Liver (tissue), 9 donors: Measurements from ENCODE around the gene PEX6. TPM values are rescaled to one million over a fixed set of nuclear protein-coding genes. Genes with fewer than 3 reads are reported as not detected.

Experiments used
- DNase-seq: peaks from one replicate; pipeline ENCODE4 v3.0.0-alpha.2; 2017; ENCODE audit warnings: low spot score
- H3K27ac ChIP-seq, 2 donors: one replicate each; pipeline ENCODE4 v1.7.0; 2013; ENCODE audit warnings: inconsistent platforms in 2 of 2, low read length in 2 of 2, control low read depth in 1 of 2, low read depth in 1 of 2, mild to moderate bottlenecking in 1 of 2
- H3K27me3 ChIP-seq, 4 donors: one replicate each; pipeline versions ENCODE4 v1.6.1 to v1.7.0; 2013; ENCODE audit warnings: low read length in 3 of 4, inconsistent platforms in 1 of 4, mild to moderate bottlenecking in 1 of 4, moderate library complexity in 1 of 4; ENCODE audit not compliant: control insufficient read depth in 4 of 4, insufficient read depth in 4 of 4
- H3K36me3 ChIP-seq, 4 donors: one replicate each; pipeline versions ENCODE4 v1.6.1 to v1.7.0; 2013; ENCODE audit warnings: low read length in 3 of 4, mild to moderate bottlenecking in 3 of 4, low read depth in 1 of 4, moderate library complexity in 1 of 4; ENCODE audit not compliant: control insufficient read depth in 4 of 4, insufficient read depth in 3 of 4
- H3K4me1 ChIP-seq, 4 donors: one replicate each; pipeline versions ENCODE4 v1.6.1 to v1.7.0; 2013; ENCODE audit warnings: low read length in 3 of 4, mild to moderate bottlenecking in 3 of 4, moderate library complexity in 1 of 4; ENCODE audit not compliant: control insufficient read depth in 4 of 4, insufficient read depth in 4 of 4
- H3K4me3 ChIP-seq, 3 donors: one replicate each; pipeline versions ENCODE4 v1.6.1 to v1.7.0; 2013; ENCODE audit warnings: low read length in 3 of 3, control low read depth in 1 of 3, low read depth in 1 of 3, mild to moderate bottlenecking in 1 of 3
- H3K9ac ChIP-seq, 2 donors: one replicate each; pipeline ENCODE4 v1.7.0; 2013; ENCODE audit warnings: low read length in 2 of 2, mild to moderate bottlenecking in 2 of 2, moderate library complexity in 2 of 2, control low read depth in 1 of 2, low read depth in 1 of 2
- H3K9me3 ChIP-seq, 4 donors: one replicate each; pipeline versions ENCODE4 v1.6.1 to v1.7.0; 2013; ENCODE audit warnings: low read length in 3 of 4; ENCODE audit not compliant: control insufficient read depth in 4 of 4
- EGR1 ChIP-seq, 2 donors: IDR thresholded peaks; 2 replicates each; pipeline ENCODE4 v1.6.1; 2016 to 2018; ENCODE audit warnings: antibody characterized with exemption in 2 of 2, low read depth in 2 of 2
- FOXA1 ChIP-seq: IDR thresholded peaks from 2 replicates; pipeline ENCODE4 v1.6.1; 2016; ENCODE audit warnings: antibody characterized with exemption
- FOXA2 ChIP-seq: IDR thresholded peaks from 2 replicates; pipeline ENCODE4 v1.6.1; 2016; ENCODE audit warnings: antibody characterized with exemption
- GABPA ChIP-seq, 2 donors: IDR thresholded peaks in 1 of 2; conservative IDR thresholded peaks in 1 of 2; 2 replicates each; pipeline ENCODE4 v1.6.1; 2016; ENCODE audit warnings: antibody characterized with exemption in 2 of 2, mild to moderate bottlenecking in 1 of 2, moderate library complexity in 1 of 2
- HNF4A ChIP-seq, 2 donors: conservative IDR thresholded peaks; 2 replicates each; pipeline ENCODE4 v1.6.1; 2016; ENCODE audit warnings: antibody characterized with exemption in 2 of 2, mild to moderate bottlenecking in 2 of 2
- HNF4G ChIP-seq: IDR thresholded peaks from 2 replicates; pipeline ENCODE4 v1.6.1; 2016; ENCODE audit warnings: antibody characterized with exemption
- JUND ChIP-seq, 2 donors: IDR thresholded peaks; 2 replicates each; pipeline ENCODE4 v1.6.1; 2016; ENCODE audit warnings: antibody characterized with exemption in 2 of 2
- NR2F2 ChIP-seq: IDR thresholded peaks from 2 replicates; pipeline ENCODE4 v1.6.1; 2016; ENCODE audit warnings: antibody characterized with exemption
- RAD21 ChIP-seq, 2 donors: IDR thresholded peaks; 2 replicates each; pipeline ENCODE4 v1.6.1; 2016; ENCODE audit warnings: antibody characterized with exemption in 2 of 2, mild to moderate bottlenecking in 2 of 2
- RXRA ChIP-seq, 2 donors: IDR thresholded peaks; 2 replicates each; pipeline ENCODE4 v1.6.1; 2017 to 2018; ENCODE audit warnings: antibody characterized with exemption in 2 of 2, mild to moderate bottlenecking in 1 of 2
- SP1 ChIP-seq: IDR thresholded peaks from 2 replicates; pipeline ENCODE4 v1.6.1; 2018; ENCODE audit warnings: antibody characterized with exemption, mild to moderate bottlenecking
- TAF1 ChIP-seq: conservative IDR thresholded peaks from 2 replicates; pipeline ENCODE4 v1.6.1; 2016; ENCODE audit warnings: antibody characterized with exemption, mild to moderate bottlenecking
- YY1 ChIP-seq: IDR thresholded peaks from 2 replicates; pipeline ENCODE4 v1.6.1; 2016; ENCODE audit warnings: antibody characterized with exemption, mild to moderate bottlenecking
- WGBS: extraction: QIAGEN DNeasy Blood & Tissue Kit; methylation state at CpG from one replicate; pipeline ENCODE4 v1.1.7; 2013; 5-methylcytosine and 5-hydroxymethylcytosine counted together
- polyA plus RNA-seq, 2 donors: library from polyadenylated mRNA; stranded (reverse) in 1 of 2; unstranded in 1 of 2; fragments of 200-250 nt in 1 of 2; fragments of >200 nt in 1 of 2; fragmentation: Nextera tagmentation in 1 of 2; extraction: Ambion mirVana in 1 of 2; gene quantifications; one replicate each; pipeline versions ENCODE4 v1.2.1 to v1.2.3, GENCODE V29; 2013 to 2015
- total RNA-seq, 2 donors: library from RNA; depleted of rRNA; stranded (reverse); fragments of >200 nt; gene quantifications; one replicate each; pipeline ENCODE4 v1.2.3, GENCODE V29; 2014
- TF ChIP-seq, protein P1 (sequence below): fragments of 150-350 bp; IDR thresholded peaks from 2 replicates; pipeline ENCODE4 v1.5.1; 2017; ENCODE audit warnings: improper control_type of control experiment, low read depth, low read length; ENCODE audit not compliant: missing input control
- TF ChIP-seq, protein P2 (sequence below): IDR thresholded peaks from 2 replicates; pipeline ENCODE4 v1.6.1; 2016; ENCODE audit warnings: antibody characterized with exemption
- TF ChIP-seq, protein P3 (sequence below): IDR thresholded peaks from 2 replicates; pipeline ENCODE4 v1.6.1; 2016; ENCODE audit warnings: antibody characterized with exemption
- TF ChIP-seq, protein P4 (sequence below): IDR thresholded peaks from 2 replicates; pipeline ENCODE4 v1.6.1; 2016; ENCODE audit warnings: antibody characterized with exemption, mild to moderate bottlenecking
- TF ChIP-seq, protein P5 (sequence below): IDR thresholded peaks from 2 replicates; pipeline ENCODE4 v1.6.1; 2016; ENCODE audit warnings: antibody characterized with exemption
- donor health status: healthy.
- donor health status: healthy.
- donor health status: healthy.
- donor health status: healthy.
- donor health status: healthy.

Gene PEX6
- total and polyA plus RNA-seq, 4 donors, result 5.4 to 20.7 (median 15.2) TPM

DNA sequence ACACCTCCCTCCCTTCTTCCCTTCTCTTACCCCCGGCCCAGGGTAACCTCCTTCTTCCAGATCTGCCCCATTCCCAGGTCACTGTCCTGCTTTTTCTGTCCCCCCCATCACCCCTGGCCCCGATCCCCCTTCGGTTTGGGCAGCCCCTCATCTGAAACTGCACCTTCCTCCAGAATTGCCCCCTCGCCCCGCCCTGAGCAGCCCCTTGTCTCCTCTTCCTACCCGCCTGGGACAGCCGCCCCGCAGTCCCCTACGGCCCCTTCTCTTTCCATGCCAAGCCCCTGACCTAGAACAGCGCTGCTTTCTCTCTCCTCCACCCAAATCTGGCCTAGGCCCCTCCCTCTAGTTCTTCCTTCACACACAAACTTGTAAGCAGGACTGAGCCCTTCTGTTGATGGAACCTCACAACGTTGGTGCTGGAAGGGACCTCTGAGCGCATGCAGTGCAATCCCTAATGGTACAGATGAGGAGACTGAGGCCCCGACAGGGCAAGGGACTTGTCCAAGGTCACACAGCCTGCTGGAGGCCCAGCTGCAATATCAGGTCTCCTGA lies 6.0 kb upstream of the PEX6 start:
- H3K36me3 ChIP-seq, result peaks cover 2 to 7% (median 5%) of the 10 kb centered on the region in 4 donors
- H3K4me1 ChIP-seq, result peaks cover 4 to 18% (median 17%) of the 10 kb centered on the region in 4 donors
- H3K27me3 ChIP-seq, result no peaks in the 10 kb centered on the region
- TF ChIP-seq RAD21 (IDR thresholded peaks at IDR 0.05) (no peak), HNF4A (conservative IDR thresholded peaks at IDR 0.05) (no peak), FOXA1 (no peak), YY1 (no peak)
- DNase-seq, result no peak
- 14% methylated on average over 13 of the region's 13 CpGs for WGBS
- H3K9ac ChIP-seq, result peak overlapping the region; percentile 47 to 49
- no peaks in the 10 kb centered on the region for H3K9me3 ChIP-seq
- peak overlapping the region; percentile 33 to 86 (median 81) for H3K4me3 ChIP-seq
- peak overlapping the region; percentile 73 to 74 for H3K27ac ChIP-seq

DNA sequence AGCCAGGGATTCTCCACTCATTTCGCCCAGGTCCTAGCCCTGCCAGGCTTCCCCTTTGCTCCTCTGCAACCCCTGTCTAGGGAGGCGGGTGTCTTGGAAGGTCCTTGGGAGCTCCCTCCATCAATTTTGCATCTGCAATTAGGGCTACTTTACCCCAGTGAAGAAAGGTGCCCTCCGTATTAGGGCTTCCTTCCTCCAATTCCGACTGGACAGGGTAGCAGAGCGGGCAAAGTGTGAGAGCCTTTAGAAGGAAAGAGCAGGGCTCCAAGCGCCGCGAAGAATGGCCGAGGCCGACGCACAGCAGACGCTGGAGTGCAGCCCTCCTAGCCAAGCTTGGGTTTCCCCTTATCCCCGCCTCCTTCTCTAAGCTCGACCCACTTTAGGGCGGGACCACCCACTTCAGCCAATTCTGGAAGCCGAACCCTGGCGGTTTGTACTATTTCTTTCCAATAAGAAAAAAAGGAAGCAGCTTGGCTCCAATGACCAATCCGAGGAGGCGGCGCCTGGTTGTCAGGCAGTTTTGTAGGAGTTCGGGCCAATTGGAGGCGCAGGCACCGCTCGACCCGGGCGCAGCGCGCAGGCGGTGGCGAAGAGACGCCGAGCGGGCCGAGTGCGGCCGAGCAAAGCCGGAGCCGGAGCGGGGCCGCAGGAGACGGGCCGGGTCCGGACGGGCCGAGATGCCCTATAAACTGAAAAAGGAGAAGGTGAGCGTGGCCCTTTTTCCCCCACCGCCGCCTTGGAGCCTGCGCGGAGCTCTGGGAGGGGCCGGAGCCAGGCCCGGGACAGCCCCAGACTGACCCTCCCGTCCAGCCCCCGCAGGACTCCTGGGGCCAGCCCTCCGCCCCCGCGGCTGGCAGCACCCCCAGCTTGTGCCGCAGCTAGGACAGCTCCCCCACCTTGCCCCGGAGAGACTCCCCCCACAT lies 5.3 kb upstream of the PEX6 start, which contains the start of gene PPP2R5D:
PPP2R5D (plus strand) TSS at position 570 of the 923 bp plus-strand sequence; CDS start at position 678, 108 bp downstream.
- Histone ChIP-seq H3K36me3 (no peaks in the 10 kb centered on the region), H3K27ac (peak within 1 kb of the TSS; percentile 74 to 77), H3K4me1 (peaks cover 5 to 26% (median 23%) of the 10 kb centered on the region in 4 donors), H3K27me3 (no peaks in the 10 kb centered on the region), H3K9me3 (no peaks in the 10 kb centered on the region), H3K9ac (peak within 1 kb of the TSS; percentile 47 to 56), H3K4me3 (peak within 1 kb of the TSS; percentile 61 to 86 (median 81))
- under 1% methylated on average over 59 of the region's 59 CpGs for WGBS
- TF ChIP-seq HNF4A (conservative IDR thresholded peaks at IDR 0.05) (peak in 1 of 2 donors; percentile 17), JUND (IDR thresholded peaks at IDR 0.05) (no peak), RAD21 (IDR thresholded peaks at IDR 0.05) (peak; percentile 52 to 56), FOXA1 (peak; percentile 21), YY1 (peak; percentile 86), EGR1 (IDR thresholded peaks at IDR 0.05; ENCODE audit: low read depth in 2 of 2) (no peak), RXRA (IDR thresholded peaks at IDR 0.05) (peak in 1 of 2 donors; percentile 44), HNF4G (no peak), TAF1 (peak; percentile 74), SP1 (peak; percentile 84), NR2F2 (no peak), FOXA2 (no peak), GABPA (IDR thresholded peaks at IDR 0.05 in 1 of 2, conservative IDR thresholded peaks at IDR 0.05 in 1 of 2) (peak in 1 of 2 donors; percentile 61)
- TF ChIP-seq, protein P1, sequence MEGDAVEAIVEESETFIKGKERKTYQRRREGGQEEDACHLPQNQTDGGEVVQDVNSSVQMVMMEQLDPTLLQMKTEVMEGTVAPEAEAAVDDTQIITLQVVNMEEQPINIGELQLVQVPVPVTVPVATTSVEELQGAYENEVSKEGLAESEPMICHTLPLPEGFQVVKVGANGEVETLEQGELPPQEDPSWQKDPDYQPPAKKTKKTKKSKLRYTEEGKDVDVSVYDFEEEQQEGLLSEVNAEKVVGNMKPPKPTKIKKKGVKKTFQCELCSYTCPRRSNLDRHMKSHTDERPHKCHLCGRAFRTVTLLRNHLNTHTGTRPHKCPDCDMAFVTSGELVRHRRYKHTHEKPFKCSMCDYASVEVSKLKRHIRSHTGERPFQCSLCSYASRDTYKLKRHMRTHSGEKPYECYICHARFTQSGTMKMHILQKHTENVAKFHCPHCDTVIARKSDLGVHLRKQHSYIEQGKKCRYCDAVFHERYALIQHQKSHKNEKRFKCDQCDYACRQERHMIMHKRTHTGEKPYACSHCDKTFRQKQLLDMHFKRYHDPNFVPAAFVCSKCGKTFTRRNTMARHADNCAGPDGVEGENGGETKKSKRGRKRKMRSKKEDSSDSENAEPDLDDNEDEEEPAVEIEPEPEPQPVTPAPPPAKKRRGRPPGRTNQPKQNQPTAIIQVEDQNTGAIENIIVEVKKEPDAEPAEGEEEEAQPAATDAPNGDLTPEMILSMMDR, result peak; percentile 30
- TF ChIP-seq, protein P2, sequence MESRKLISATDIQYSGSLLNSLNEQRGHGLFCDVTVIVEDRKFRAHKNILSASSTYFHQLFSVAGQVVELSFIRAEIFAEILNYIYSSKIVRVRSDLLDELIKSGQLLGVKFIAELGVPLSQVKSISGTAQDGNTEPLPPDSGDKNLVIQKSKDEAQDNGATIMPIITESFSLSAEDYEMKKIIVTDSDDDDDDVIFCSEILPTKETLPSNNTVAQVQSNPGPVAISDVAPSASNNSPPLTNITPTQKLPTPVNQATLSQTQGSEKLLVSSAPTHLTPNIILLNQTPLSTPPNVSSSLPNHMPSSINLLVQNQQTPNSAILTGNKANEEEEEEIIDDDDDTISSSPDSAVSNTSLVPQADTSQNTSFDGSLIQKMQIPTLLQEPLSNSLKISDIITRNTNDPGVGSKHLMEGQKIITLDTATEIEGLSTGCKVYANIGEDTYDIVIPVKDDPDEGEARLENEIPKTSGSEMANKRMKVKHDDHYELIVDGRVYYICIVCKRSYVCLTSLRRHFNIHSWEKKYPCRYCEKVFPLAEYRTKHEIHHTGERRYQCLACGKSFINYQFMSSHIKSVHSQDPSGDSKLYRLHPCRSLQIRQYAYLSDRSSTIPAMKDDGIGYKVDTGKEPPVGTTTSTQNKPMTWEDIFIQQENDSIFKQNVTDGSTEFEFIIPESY, result no peak
- TF ChIP-seq, protein P3, sequence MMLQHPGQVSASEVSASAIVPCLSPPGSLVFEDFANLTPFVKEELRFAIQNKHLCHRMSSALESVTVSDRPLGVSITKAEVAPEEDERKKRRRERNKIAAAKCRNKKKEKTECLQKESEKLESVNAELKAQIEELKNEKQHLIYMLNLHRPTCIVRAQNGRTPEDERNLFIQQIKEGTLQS, result no peak
- TF ChIP-seq, protein P4, sequence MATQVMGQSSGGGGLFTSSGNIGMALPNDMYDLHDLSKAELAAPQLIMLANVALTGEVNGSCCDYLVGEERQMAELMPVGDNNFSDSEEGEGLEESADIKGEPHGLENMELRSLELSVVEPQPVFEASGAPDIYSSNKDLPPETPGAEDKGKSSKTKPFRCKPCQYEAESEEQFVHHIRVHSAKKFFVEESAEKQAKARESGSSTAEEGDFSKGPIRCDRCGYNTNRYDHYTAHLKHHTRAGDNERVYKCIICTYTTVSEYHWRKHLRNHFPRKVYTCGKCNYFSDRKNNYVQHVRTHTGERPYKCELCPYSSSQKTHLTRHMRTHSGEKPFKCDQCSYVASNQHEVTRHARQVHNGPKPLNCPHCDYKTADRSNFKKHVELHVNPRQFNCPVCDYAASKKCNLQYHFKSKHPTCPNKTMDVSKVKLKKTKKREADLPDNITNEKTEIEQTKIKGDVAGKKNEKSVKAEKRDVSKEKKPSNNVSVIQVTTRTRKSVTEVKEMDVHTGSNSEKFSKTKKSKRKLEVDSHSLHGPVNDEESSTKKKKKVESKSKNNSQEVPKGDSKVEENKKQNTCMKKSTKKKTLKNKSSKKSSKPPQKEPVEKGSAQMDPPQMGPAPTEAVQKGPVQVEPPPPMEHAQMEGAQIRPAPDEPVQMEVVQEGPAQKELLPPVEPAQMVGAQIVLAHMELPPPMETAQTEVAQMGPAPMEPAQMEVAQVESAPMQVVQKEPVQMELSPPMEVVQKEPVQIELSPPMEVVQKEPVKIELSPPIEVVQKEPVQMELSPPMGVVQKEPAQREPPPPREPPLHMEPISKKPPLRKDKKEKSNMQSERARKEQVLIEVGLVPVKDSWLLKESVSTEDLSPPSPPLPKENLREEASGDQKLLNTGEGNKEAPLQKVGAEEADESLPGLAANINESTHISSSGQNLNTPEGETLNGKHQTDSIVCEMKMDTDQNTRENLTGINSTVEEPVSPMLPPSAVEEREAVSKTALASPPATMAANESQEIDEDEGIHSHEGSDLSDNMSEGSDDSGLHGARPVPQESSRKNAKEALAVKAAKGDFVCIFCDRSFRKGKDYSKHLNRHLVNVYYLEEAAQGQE, result peak; percentile 58
- TF ChIP-seq, protein P5, sequence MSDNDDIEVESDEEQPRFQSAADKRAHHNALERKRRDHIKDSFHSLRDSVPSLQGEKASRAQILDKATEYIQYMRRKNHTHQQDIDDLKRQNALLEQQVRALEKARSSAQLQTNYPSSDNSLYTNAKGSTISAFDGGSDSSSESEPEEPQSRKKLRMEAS, result no peak
- DNase-seq, result peak; percentile 94
